ENCODE data around the gene EIF4B.
A peak's percentile ranks its signal among the peaks of the same experiment; 100 is the strongest.
"Not testable (repeated sequence)": the region's sequence is repeated elsewhere in the genome, so short reads cannot be mapped to it uniquely, and the experiment has no call there.

The EIF4B gene

DNA sequence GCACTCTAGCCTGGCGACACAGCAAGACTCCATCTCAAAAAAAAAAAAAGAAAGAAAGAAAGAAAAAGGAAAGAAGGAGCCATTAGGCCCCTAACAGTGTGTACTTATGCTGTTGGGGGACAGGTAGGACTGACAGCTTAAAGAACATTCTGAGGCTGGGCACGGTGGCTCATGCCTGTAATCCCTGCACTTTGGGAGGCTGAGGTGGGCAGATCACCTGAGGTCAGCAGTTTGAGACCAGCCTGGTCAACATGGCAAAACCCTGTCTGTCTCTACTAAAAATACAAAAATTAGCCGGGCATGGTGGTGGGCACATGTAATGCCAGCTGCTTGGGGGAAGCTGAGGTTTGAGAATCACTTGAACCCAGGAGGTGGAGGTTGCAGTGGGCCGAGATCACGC is 14.0 kb upstream of the EIF4B start:
- not testable (repeated sequence) for H3K9ac ChIP-seq (ENCODE audit: low read length); H3K27me3 ChIP-seq (ENCODE audit: insufficient read depth, low read length); H3K36me3 ChIP-seq (ENCODE audit: control insufficient read depth in 1 of 2, insufficient read depth in 2 of 2, low read length in 2 of 2); H3K23ac ChIP-seq (ENCODE audit: low read length); H4K12ac ChIP-seq (ENCODE audit: low read depth, low read length); H4K91ac ChIP-seq (ENCODE audit: low read depth, low read length); DNase-seq; H3K79me1 ChIP-seq (ENCODE audit: low read length); H3K9me3 ChIP-seq (ENCODE audit: insufficient read depth, low read depth, low read length); H3K14ac ChIP-seq (ENCODE audit: low read length); H3K4ac ChIP-seq (ENCODE audit: low read depth, low read length); H2AK5ac ChIP-seq (ENCODE audit: low read length); H2AFZ ChIP-seq (ENCODE audit: insufficient read depth, low read length, poor library complexity); H3K79me2 ChIP-seq (ENCODE audit: control insufficient read depth, insufficient read depth, low read length, poor library complexity); H4K8ac ChIP-seq (ENCODE audit: low read depth, low read length); H3K27ac ChIP-seq (ENCODE audit: low read depth, low read length); H2BK120ac ChIP-seq (ENCODE audit: insufficient read depth, low read length, poor library complexity); H3K4me3 ChIP-seq (ENCODE audit: low read depth, low read length); H2BK5ac ChIP-seq (ENCODE audit: low read depth, low read length, poor library complexity); H3K4me2 ChIP-seq (ENCODE audit: low read length)
- Histone ChIP-seq H3K4me1 (ENCODE audit: control insufficient read depth in 1 of 2, insufficient read depth in 2 of 2, low read length in 2 of 2) (peaks cover 7 to 13% of the 10 kb centered on the region in 2 experiments), H3K18ac (ENCODE audit: low read length) (peak overlapping the region; percentile 26), H2BK12ac (ENCODE audit: low read length) (peak overlapping the region; percentile 36)
- no CpG with 5 or more reads among the region's 5 CpGs for WGBS (ENCODE audit: extremely low coverage, insufficient coverage, insufficient read length)

DNA sequence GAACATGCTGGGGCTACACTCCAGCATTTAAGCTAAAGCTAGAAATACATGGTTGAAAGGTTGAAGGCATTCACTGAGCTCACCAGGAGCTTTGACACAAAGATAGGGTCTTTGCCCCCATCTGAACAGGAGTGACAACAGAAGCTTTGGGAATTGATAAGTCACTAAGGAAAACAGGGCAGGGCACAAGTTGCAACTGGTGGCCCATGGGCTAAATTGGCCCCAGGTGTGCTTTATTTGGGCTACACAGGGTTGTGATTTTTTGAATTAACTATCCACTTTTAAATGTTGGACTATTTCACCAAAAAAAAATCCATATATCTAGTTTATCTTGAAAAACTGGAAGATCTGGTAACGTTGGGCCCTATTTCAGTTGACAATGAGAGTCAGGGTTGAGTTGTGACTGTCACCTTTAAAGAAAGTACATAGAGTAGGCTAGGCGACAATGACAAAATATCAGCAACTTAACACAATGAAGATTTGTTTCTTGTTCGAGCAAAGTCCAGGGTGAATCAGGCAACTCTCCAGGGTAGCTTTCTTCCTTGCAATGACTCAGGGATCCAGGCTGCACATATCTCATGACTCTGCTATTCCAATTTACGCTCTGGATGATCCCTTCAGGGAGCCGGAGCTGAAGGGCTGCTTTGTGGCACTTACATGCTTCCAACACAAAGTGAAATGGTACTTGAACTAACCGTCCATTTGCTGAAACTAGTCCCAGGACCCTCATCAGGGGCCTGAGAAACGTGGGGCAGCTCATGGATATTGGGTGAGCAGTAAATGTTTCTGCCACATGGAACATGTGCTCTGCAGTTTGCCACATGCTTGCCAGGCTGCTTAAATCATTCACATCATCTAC is 13.3 kb upstream of the EIF4B start:
- Histone ChIP-seq H2AK5ac (ENCODE audit: low read length) (peak overlapping the region; percentile 4), H3K9me3 (ENCODE audit: insufficient read depth, low read depth, low read length) (no peaks in the 10 kb centered on the region), H3K36me3 (ENCODE audit: control insufficient read depth in 1 of 2, insufficient read depth in 2 of 2, low read length in 2 of 2) (no peaks in the 10 kb centered on the region), H3K4me3 (ENCODE audit: low read depth, low read length) (no peak overlapping the region), H2BK5ac (ENCODE audit: low read depth, low read length, poor library complexity) (peak overlapping the region; percentile 6), H2BK120ac (ENCODE audit: insufficient read depth, low read length, poor library complexity) (peak overlapping the region; percentile 75), H3K79me2 (ENCODE audit: control insufficient read depth, insufficient read depth, low read length, poor library complexity) (peaks cover 2% of the 10 kb centered on the region), H3K27ac (ENCODE audit: low read depth, low read length) (peak overlapping the region; percentile 46), H3K14ac (ENCODE audit: low read length) (peak overlapping the region; percentile 35), H2BK12ac (ENCODE audit: low read length) (peak overlapping the region; percentile 75), H3K4me2 (ENCODE audit: low read length) (peak overlapping the region; percentile 22), H3K27me3 (ENCODE audit: insufficient read depth, low read length) (no peaks in the 10 kb centered on the region), H4K8ac (ENCODE audit: low read depth, low read length) (peak overlapping the region; percentile 71), H3K23ac (ENCODE audit: low read length) (no peak overlapping the region), H4K91ac (ENCODE audit: low read depth, low read length) (peak overlapping the region; percentile 81), H2AFZ (ENCODE audit: insufficient read depth, low read length, poor library complexity) (no peak overlapping the region), H3K4ac (ENCODE audit: low read depth, low read length) (no peak overlapping the region), H3K9ac (ENCODE audit: low read length) (no peak overlapping the region), H3K18ac (ENCODE audit: low read length) (peak overlapping the region; percentile 33), H3K79me1 (ENCODE audit: low read length) (peaks cover 5% of the 10 kb centered on the region), H3K4me1 (ENCODE audit: control insufficient read depth in 1 of 2, insufficient read depth in 2 of 2, low read length in 2 of 2) (peaks cover 7 to 13% of the 10 kb centered on the region in 2 experiments), H4K12ac (ENCODE audit: low read depth, low read length) (no peak overlapping the region)
- peak in 1 of 2 donors; percentile 63 for DNase-seq
- no CpG with 5 or more reads among the region's 7 CpGs for WGBS (ENCODE audit: extremely low coverage, insufficient coverage, insufficient read length)

DNA sequence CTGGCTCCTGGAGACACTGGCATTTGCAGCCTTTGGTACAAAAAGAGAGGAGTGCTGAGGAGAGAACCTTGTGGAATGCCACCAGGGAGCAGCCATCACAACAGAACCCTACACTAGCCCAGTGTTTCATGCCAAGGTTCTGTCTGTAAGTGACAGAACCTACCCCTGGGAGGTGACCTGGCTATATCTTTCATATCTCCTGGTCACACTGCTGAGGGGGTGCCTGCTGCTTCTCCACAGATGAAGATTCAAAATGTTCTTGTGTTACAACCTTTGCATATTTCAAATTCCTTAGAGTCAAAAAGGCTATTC is 12.7 kb upstream of the EIF4B start:
- no peak for DNase-seq
- Histone ChIP-seq H2BK5ac (ENCODE audit: low read depth, low read length, poor library complexity) (peak overlapping the region; percentile 6), H3K4me2 (ENCODE audit: low read length) (no peak overlapping the region), H3K27ac (ENCODE audit: low read depth, low read length) (peak overlapping the region; percentile 46), H4K12ac (ENCODE audit: low read depth, low read length) (no peak overlapping the region), H2AK5ac (ENCODE audit: low read length) (peak overlapping the region; percentile 4), H3K9me3 (ENCODE audit: insufficient read depth, low read depth, low read length) (no peaks in the 10 kb centered on the region), H2BK12ac (ENCODE audit: low read length) (peak overlapping the region; percentile 75), H3K36me3 (ENCODE audit: control insufficient read depth in 1 of 2, insufficient read depth in 2 of 2, low read length in 2 of 2) (no peaks in the 10 kb centered on the region), H3K27me3 (ENCODE audit: insufficient read depth, low read length) (no peaks in the 10 kb centered on the region), H3K4me3 (ENCODE audit: low read depth, low read length) (no peak overlapping the region), H4K91ac (ENCODE audit: low read depth, low read length) (peak overlapping the region; percentile 81), H3K23ac (ENCODE audit: low read length) (no peak overlapping the region), H3K18ac (ENCODE audit: low read length) (peak overlapping the region; percentile 33), H2AFZ (ENCODE audit: insufficient read depth, low read length, poor library complexity) (no peak overlapping the region), H4K8ac (ENCODE audit: low read depth, low read length) (peak overlapping the region; percentile 71), H3K14ac (ENCODE audit: low read length) (peak overlapping the region; percentile 35), H3K4ac (ENCODE audit: low read depth, low read length) (no peak overlapping the region), H2BK120ac (ENCODE audit: insufficient read depth, low read length, poor library complexity) (peak overlapping the region; percentile 75), H3K79me1 (ENCODE audit: low read length) (peaks cover 5% of the 10 kb centered on the region), H3K9ac (ENCODE audit: low read length) (no peak overlapping the region), H3K4me1 (ENCODE audit: control insufficient read depth in 1 of 2, insufficient read depth in 2 of 2, low read length in 2 of 2) (peaks cover 7 to 13% of the 10 kb centered on the region in 2 experiments), H3K79me2 (ENCODE audit: control insufficient read depth, insufficient read depth, low read length, poor library complexity) (peaks cover 2% of the 10 kb centered on the region)

DNA sequence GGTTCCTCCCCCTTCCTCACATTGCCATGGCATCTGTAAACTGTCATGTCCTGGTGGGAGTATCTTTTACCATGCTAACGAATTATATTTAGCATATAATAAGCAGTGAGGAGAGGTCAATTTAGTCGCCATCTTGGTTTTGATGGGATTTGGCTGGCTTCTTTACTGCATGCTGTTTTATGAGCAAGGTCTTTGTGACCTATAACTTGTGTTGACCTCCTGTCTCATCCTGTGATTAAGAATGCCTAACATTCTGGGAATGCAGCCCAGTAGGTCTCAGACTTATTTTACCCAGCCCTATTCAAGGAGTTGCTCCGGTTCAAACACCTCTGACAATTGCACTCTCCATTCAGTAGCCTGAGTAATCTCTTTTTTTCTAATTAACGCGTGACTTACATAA is 2.1 kb upstream of the EIF4B start:
- peak overlapping the region; percentile 33 for H3K4me2 ChIP-seq (ENCODE audit: low read length)
- WGBS (ENCODE audit: extremely low coverage, insufficient coverage, insufficient read length): no CpG with 5 or more reads among the region's 5 CpGs

More for the DNA sequence above, 2.1 kb upstream of the EIF4B start:
- H3K9ac ChIP-seq (ENCODE audit: low read length): no peak overlapping the region
- H3K18ac ChIP-seq (ENCODE audit: low read length): no peak overlapping the region
- H3K79me1 ChIP-seq (ENCODE audit: low read length): peaks cover 14% of the 10 kb centered on the region
- H4K8ac ChIP-seq (ENCODE audit: low read depth, low read length): no peak overlapping the region
- H3K4me3 ChIP-seq (ENCODE audit: low read depth, low read length): no peak overlapping the region
- H3K79me2 ChIP-seq (ENCODE audit: control insufficient read depth, insufficient read depth, low read length, poor library complexity): peaks cover 17% of the 10 kb centered on the region
- no peak overlapping the region for H2BK12ac ChIP-seq (ENCODE audit: low read length)
- no peaks in the 10 kb centered on the region for H3K27me3 ChIP-seq (ENCODE audit: insufficient read depth, low read length)
- H2BK120ac ChIP-seq (ENCODE audit: insufficient read depth, low read length, poor library complexity): no peak overlapping the region
- no peak overlapping the region for H4K12ac ChIP-seq (ENCODE audit: low read depth, low read length)
- no peak overlapping the region for H2AK5ac ChIP-seq (ENCODE audit: low read length)
- no peak overlapping the region for H4K91ac ChIP-seq (ENCODE audit: low read depth, low read length)
- no peaks in the 10 kb centered on the region for H3K9me3 ChIP-seq (ENCODE audit: insufficient read depth, low read depth, low read length)
- H2BK5ac ChIP-seq (ENCODE audit: low read depth, low read length, poor library complexity): no peak overlapping the region
- H2AFZ ChIP-seq (ENCODE audit: insufficient read depth, low read length, poor library complexity): no peak overlapping the region
- H3K27ac ChIP-seq (ENCODE audit: low read depth, low read length): no peak overlapping the region
- peak; percentile 35 to 54 for DNase-seq
- H3K23ac ChIP-seq (ENCODE audit: low read length): no peak overlapping the region
- peaks cover 6 to 14% of the 10 kb centered on the region in 2 experiments for H3K4me1 ChIP-seq (ENCODE audit: control insufficient read depth in 1 of 2, insufficient read depth in 2 of 2, low read length in 2 of 2)
- no peak overlapping the region for H3K4ac ChIP-seq (ENCODE audit: low read depth, low read length)
- H3K14ac ChIP-seq (ENCODE audit: low read length): no peak overlapping the region
- peaks cover 2 to 3% of the 10 kb centered on the region in 2 experiments for H3K36me3 ChIP-seq (ENCODE audit: control insufficient read depth in 1 of 2, insufficient read depth in 2 of 2, low read length in 2 of 2)
